Measurements from ENCODE around the gene SEMA4A. TPM values are rescaled to one million over a fixed set of nuclear protein-coding genes. Genes with fewer than 3 reads are reported as not detected.
"Not testable (repeated sequence)": the region's sequence is repeated elsewhere in the genome, so short reads cannot be mapped to it uniquely, and the experiment has no call there.

SEMA4A gene
- total and polyA plus RNA-seq, 2 of the 8 experiments (the other 6 are each of a cell fraction or from before 2014, with no cell fraction given) = 7.3 to 10.6 TPM

- not testable (repeated sequence) for H4K5ac ChIP-seq (ENCODE audit: insufficient read length, low read depth, low read length); H2BK12ac ChIP-seq (ENCODE audit: low read depth, low read length); H3K23me2 ChIP-seq (ENCODE audit: low read depth, low read length); H3K14ac ChIP-seq (ENCODE audit: insufficient read length); H3K9ac ChIP-seq (replicated peaks in 1 of 4; ENCODE audit: extremely low read depth in 1 of 4, low read depth in 3 of 4, low read length in 3 of 4); H3K4me3 ChIP-seq (ENCODE audit: extremely low read depth in 1 of 4, insufficient read depth in 2 of 4, low read depth in 3 of 4, low read length in 4 of 4); H3K4me1 ChIP-seq (replicated peaks in 1 of 4; ENCODE audit: control insufficient read depth in 3 of 4, insufficient read depth in 4 of 4, low read length in 3 of 4); H3K23ac ChIP-seq (ENCODE audit: insufficient read length); H3K18ac ChIP-seq (ENCODE audit: extremely low read depth, low read length); H3K79me1 ChIP-seq (ENCODE audit: low read depth, low read length); H4K20me1 ChIP-seq (replicated peaks in 1 of 2; ENCODE audit: control insufficient read depth in 1 of 2, insufficient read depth in 2 of 2, low read length in 2 of 2); H2BK15ac ChIP-seq (ENCODE audit: low read length); H3K27ac ChIP-seq (ENCODE audit: low read depth, low read length); H3K27me3 ChIP-seq (replicated peaks in 1 of 4; ENCODE audit: control insufficient read depth in 3 of 4, extremely low read depth in 1 of 4, insufficient read depth in 3 of 4, low read length in 3 of 4); DNase-seq (ENCODE audit: low read depth in 1 of 2, low spot score in 2 of 2); H2AK5ac ChIP-seq (ENCODE audit: low read depth, low read length); H3K36me3 ChIP-seq (ENCODE audit: control insufficient read depth in 2 of 4, insufficient read depth in 4 of 4, low read length in 3 of 4); H3K4ac ChIP-seq (replicated peaks; ENCODE audit: insufficient read length, low read depth, low read length); H4K91ac ChIP-seq (replicated peaks; ENCODE audit: insufficient read length, low read length); H3K4me2 ChIP-seq (ENCODE audit: insufficient read depth in 1 of 2, low read depth in 2 of 2, low read length in 2 of 2); H3K56ac ChIP-seq (replicated peaks; ENCODE audit: insufficient read length, low read depth, low read length); H2AFZ ChIP-seq (ENCODE audit: low read length); H2BK5ac ChIP-seq (ENCODE audit: low read depth, low read length); H4K8ac ChIP-seq (ENCODE audit: extremely low read depth, insufficient read depth, low read length); H2BK20ac ChIP-seq (ENCODE audit: low read length); FAIRE-seq; H2BK120ac ChIP-seq (replicated peaks; ENCODE audit: low read depth, low read length)
- ChIA-PET CTCF (ENCODE audit: partially characterized antibody) (interaction anchor here (0.6 to 5.1 kb wide), 4 partner anchors 16 to 48 kb away, joined by 3 to 27 read pairs (median 4); no protein-coding TSS in a partner anchor), POLR2A (ENCODE audit: partially characterized antibody) (interaction anchor here (1.1 to 4.1 kb wide), 3 partner anchors 10 to 40 kb away, joined by 3 to 19 read pairs (median 6); partner anchors contain the start of gene PMF1)
- peaks cover 14 to 15% of the 10 kb centered on the region in 2 experiments for H3K9me3 ChIP-seq (ENCODE audit: insufficient read depth in 2 of 2, low read depth in 1 of 2, low read length in 1 of 2)
- WGBS, 2 experiments (ENCODE audit: extremely low coverage in 1 of 2, insufficient coverage in 1 of 2, insufficient read length in 1 of 2, insufficient replicate concordance in 2 of 2, low coverage in 1 of 2, low lambda C conversion rate in 2 of 2, missing lambda C conversion rate in 1 of 2) = 96% methylated on average over 4 of the region's 4 CpGs; no CpG with 5 or more reads in 1 of the 2 experiments
- H3K79me2 ChIP-seq (ENCODE audit: control insufficient read depth in 1 of 2, insufficient read depth in 2 of 2, low read length in 2 of 2) = peaks cover 7 to 11% of the 10 kb centered on the region in 2 experiments
Observed at GRCh38 chr1:156190265-156190664, 36.9 kb downstream of the SEMA4A start.
